H9 (cell line): ENCODE results near the gene MBD3L1. TPM values are rescaled to one million over a fixed set of nuclear protein-coding genes. Genes with fewer than 3 reads are reported as not detected.

Source experiments
- DNase-seq: peaks from one replicate; pipeline ENCODE4 v3.0.0-alpha.2; 2017
- H2AFZ ChIP-seq: one replicate; pipeline ENCODE4 v1.6.1; 2013; ENCODE audit warnings: mild to moderate bottlenecking, low read length, control low read depth, moderate library complexity
- H2AK5ac ChIP-seq: 2 replicates; pipeline ENCODE4 v1.6.1; 2013; ENCODE audit warnings: low read length, control low read depth, mixed read lengths; ENCODE audit not compliant: insufficient read length
- H2BK120ac ChIP-seq: one replicate; pipeline ENCODE4 v1.6.1; 2013; ENCODE audit warnings: low read depth, mild to moderate bottlenecking, low read length, control low read depth, inconsistent platforms; ENCODE audit not compliant: poor library complexity, severe bottlenecking
- H2BK12ac ChIP-seq: 2 replicates; pipeline ENCODE4 v1.6.1; 2013; ENCODE audit warnings: low read length, control low read depth, mixed read lengths, low read depth; ENCODE audit not compliant: insufficient read length
- H2BK15ac ChIP-seq: 2 replicates; pipeline ENCODE4 v1.6.1; 2013; ENCODE audit warnings: low read depth, low read length, control low read depth
- H2BK20ac ChIP-seq: one replicate; pipeline ENCODE4 v1.6.1; 2013; ENCODE audit warnings: low read depth, mild to moderate bottlenecking, low read length, control low read depth, inconsistent platforms; ENCODE audit not compliant: poor library complexity, severe bottlenecking
- H2BK5ac ChIP-seq: 2 replicates; pipeline ENCODE4 v1.6.1; 2013; ENCODE audit warnings: low read length, control low read depth, mixed read lengths; ENCODE audit not compliant: insufficient read length
- H3K14ac ChIP-seq: 2 replicates; pipeline ENCODE4 v1.6.1; 2013; ENCODE audit warnings: low read length, control low read depth; ENCODE audit not compliant: insufficient read depth
- H3K18ac ChIP-seq: 2 replicates; pipeline ENCODE4 v1.6.1; 2013; ENCODE audit warnings: low read depth, mild to moderate bottlenecking, mixed read lengths, low read length, control low read depth; ENCODE audit not compliant: insufficient read length
- H3K23ac ChIP-seq: 2 replicates; pipeline ENCODE4 v1.6.1; 2013; ENCODE audit warnings: low read length, control low read depth, mixed read lengths, low read depth; ENCODE audit not compliant: insufficient read length
- H3K23me2 ChIP-seq: 2 replicates; pipeline ENCODE4 v1.6.1; 2013; ENCODE audit warnings: low read depth, mild to moderate bottlenecking, mixed read lengths, low read length, control low read depth; ENCODE audit not compliant: insufficient read length, poor library complexity, severe bottlenecking
- H3K27ac ChIP-seq: 2 replicates; pipeline ENCODE4 v1.5.1; 2013; ENCODE audit warnings: low read length, control low read depth, mixed read lengths, low read depth; ENCODE audit not compliant: insufficient read length
- H3K27me3 ChIP-seq: 2 replicates; pipeline ENCODE4 v1.6.1; 2013; ENCODE audit warnings: low read length, control low read depth, inconsistent platforms; ENCODE audit not compliant: insufficient read depth
- H3K4ac ChIP-seq: 2 replicates; pipeline ENCODE4 v1.6.1; 2013; ENCODE audit warnings: low read depth, mild to moderate bottlenecking, control low read depth, inconsistent platforms, low read length, moderate library complexity
- H3K4me1 ChIP-seq: 2 replicates; pipeline ENCODE4 v1.6.1; 2013; ENCODE audit warnings: low read length, control low read depth, inconsistent platforms; ENCODE audit not compliant: insufficient read depth
- H3K4me2 ChIP-seq: 2 replicates; pipeline ENCODE4 v1.6.1; 2013; ENCODE audit warnings: low read length, control low read depth, mixed read lengths; ENCODE audit not compliant: insufficient read length, insufficient read depth
- H3K56ac ChIP-seq: 2 replicates; pipeline ENCODE4 v1.6.1; 2013; ENCODE audit warnings: low read depth, mild to moderate bottlenecking, mixed read lengths, low read length, control low read depth; ENCODE audit not compliant: insufficient read length
- H3K79me1 ChIP-seq: 2 replicates; pipeline ENCODE4 v1.6.1; 2013; ENCODE audit warnings: low read depth, mild to moderate bottlenecking, moderate library complexity, low read length, control low read depth, inconsistent platforms; ENCODE audit not compliant: insufficient read depth, poor library complexity, severe bottlenecking
- H3K79me2 ChIP-seq: 2 replicates; pipeline ENCODE4 v1.6.1; 2013; ENCODE audit warnings: low read length, control low read depth, inconsistent platforms; ENCODE audit not compliant: insufficient read depth
- H3K9ac ChIP-seq: 2 replicates; pipeline ENCODE4 v1.6.1; 2013; ENCODE audit warnings: low read length, control low read depth, mixed read lengths; ENCODE audit not compliant: insufficient read length; ENCODE audit errors: extremely low read depth
- H3K9me3 ChIP-seq: one replicate; pipeline ENCODE4 v1.6.1; 2013; ENCODE audit warnings: low read depth, low read length, inconsistent platforms; ENCODE audit not compliant: control insufficient read depth
- H3T11ph ChIP-seq: one replicate; pipeline ENCODE4 v1.6.1; 2013; ENCODE audit warnings: mild to moderate bottlenecking, low read length, control low read depth, inconsistent platforms
- H4K20me1 ChIP-seq: one replicate; pipeline ENCODE4 v1.6.1; 2013; ENCODE audit not compliant: control insufficient read depth, insufficient read length, insufficient read depth
- H4K5ac ChIP-seq: 2 replicates; pipeline ENCODE4 v1.6.1; 2013; ENCODE audit warnings: low read depth, mild to moderate bottlenecking, mixed read lengths, low read length, control low read depth; ENCODE audit not compliant: insufficient read length
- H4K8ac ChIP-seq: replicated peaks from 2 replicates; pipeline ENCODE4 v1.6.1; 2013; ENCODE audit warnings: low read length, control low read depth, mixed read lengths, low read depth; ENCODE audit not compliant: insufficient read length
- H4K91ac ChIP-seq: 2 replicates; pipeline ENCODE4 v1.6.1; 2013; ENCODE audit warnings: low read depth, mild to moderate bottlenecking, moderate library complexity, mixed read lengths, low read length, control low read depth; ENCODE audit not compliant: insufficient read length
- H3K27ac Mint-ChIP-seq, 3 experiments: 2 replicates in 2 of 3; 3 replicates in 1 of 3; pipeline ENCODE4 v1.8.0; 2020 to 2021; ENCODE audit warnings: mixed read lengths in 3 of 3, mild to moderate bottlenecking in 1 of 3, moderate library complexity in 1 of 3
- H3K27me3 Mint-ChIP-seq: 2 replicates; pipeline ENCODE4 v1.8.0; 2021; ENCODE audit warnings: low read depth, mild to moderate bottlenecking, moderate library complexity, mixed read lengths
- H3K36me3 Mint-ChIP-seq, 3 experiments: 2 replicates in 2 of 3; 3 replicates in 1 of 3; pipeline ENCODE4 v1.8.0; 2020 to 2021; ENCODE audit warnings: low read depth in 3 of 3, mixed read lengths in 3 of 3; ENCODE audit not compliant: insufficient read depth in 1 of 3
- H3K4me1 Mint-ChIP-seq, 2 experiments: 2 replicates each; pipeline ENCODE4 v1.8.0; 2020; ENCODE audit warnings: mixed read lengths in 2 of 2
- H3K4me3 Mint-ChIP-seq, 2 experiments: 2 replicates in 1 of 2; 3 replicates in 1 of 2; pipeline ENCODE4 v1.8.0; 2020 to 2021; ENCODE audit warnings: mild to moderate bottlenecking in 2 of 2, mixed read lengths in 2 of 2, moderate library complexity in 1 of 2
- H3K9me3 Mint-ChIP-seq, 2 experiments: 2 replicates in 1 of 2; 3 replicates in 1 of 2; pipeline ENCODE4 v1.8.0; 2020; ENCODE audit warnings: mild to moderate bottlenecking in 2 of 2, mixed read lengths in 2 of 2, moderate library complexity in 1 of 2
- CTCF ChIP-seq: fragments of 200-600 bp; sonication (generic); conservative IDR thresholded peaks from 3 replicates; pipeline ENCODE4 v1.8.0; 2021; ENCODE audit warnings: antibody characterized with exemption, mild to moderate bottlenecking
- total RNA-seq: library from RNA; stranded (reverse); gene quantifications from 2 replicates; pipeline ENCODE4 v1.2.1, GENCODE V29; 2021

MBD3L1 gene
- total RNA-seq, 1 experiment from 2014 or later = not detected

GRCh38 chr19:8884416-8884815 lies 52.2 kb downstream of the MBD3L1 start:
- no peak overlapping the region for H2BK15ac ChIP-seq
- no peak overlapping the region for H2BK5ac ChIP-seq
- no peaks in the 10 kb centered on the region for H3K4me1 ChIP-seq
- Mint-ChIP-seq H3K27ac (no peak overlapping the region), H3K4me3 (no peak overlapping the region), H3K36me3 (peaks cover 0 to 15% (median 8%) of the 10 kb centered on the region in 3 experiments; a peak in 5 of 7 replicates), H3K27me3 (peaks cover 2% of the 10 kb centered on the region), H3K4me1 (no peaks in the 10 kb centered on the region), H3K9me3 (peaks cover 14 to 38% of the 10 kb centered on the region in 2 experiments)
- no peak for DNase-seq
- no peak overlapping the region for H2BK12ac ChIP-seq
- H3K4ac ChIP-seq = no peak overlapping the region
- no peak overlapping the region for H2AK5ac ChIP-seq
- H3K9ac ChIP-seq = no peak overlapping the region
- no peak overlapping the region for H2AFZ ChIP-seq
- no peak overlapping the region for H3K14ac ChIP-seq
- TF ChIP-seq CTCF = no peak
- H4K91ac ChIP-seq = no peak overlapping the region
- H2BK20ac ChIP-seq = no peak overlapping the region
- H2BK120ac ChIP-seq = no peak overlapping the region
- no peak overlapping the region for H3K56ac ChIP-seq
- H3K27me3 ChIP-seq = no peaks in the 10 kb centered on the region
- H4K5ac ChIP-seq = no peak overlapping the region
- H3T11ph ChIP-seq = no peak overlapping the region
- H3K27ac ChIP-seq = no peak overlapping the region
- no peaks in the 10 kb centered on the region for H3K79me2 ChIP-seq
- H4K8ac ChIP-seq = no peak overlapping the region
- H3K9me3 ChIP-seq = peaks cover 99% of the 10 kb centered on the region
- no peak overlapping the region for H3K23ac ChIP-seq
- H3K18ac ChIP-seq = no peak overlapping the region
- H4K20me1 ChIP-seq = no peaks in the 10 kb centered on the region
- no peaks in the 10 kb centered on the region for H3K79me1 ChIP-seq
- H3K4me2 ChIP-seq = no peak overlapping the region
- H3K23me2 ChIP-seq = no peaks in the 10 kb centered on the region
